Activated gamma-delta T cell (primary cell): Measurements from ENCODE around the gene FAM20C.
"Not testable (repeated sequence)": the region's sequence is repeated elsewhere in the genome, so short reads cannot be mapped to it uniquely, and the experiment has no call there.

Experiments used
- DNase-seq: peaks from one replicate; lab custom pipeline; 2025; lab: John Stamatoyannopoulos, UW

The FAM20C gene

GRCh38 chr7:174716-175115, 17.7 kb upstream of the FAM20C start:
- DNase-seq: no peak

GRCh38 chr7:175955-176354, 16.4 kb upstream of the FAM20C start:
- no peak for DNase-seq

- DNase-seq: no peak
These were observed 16.0 kb upstream of the FAM20C start for GRCh38 chr7:176381-176780.

GRCh38 chr7:176786-177459, 15.4 kb upstream of the FAM20C start:
- no peak for DNase-seq

- DNase-seq: no peak
These were observed 13.9 kb upstream of the FAM20C start for GRCh38 chr7:178444-178843.

- no peak for DNase-seq
These were observed 13.1 kb upstream of the FAM20C start for GRCh38 chr7:179209-179681.

- no peak for DNase-seq
These were observed 12.2 kb upstream of the FAM20C start for GRCh38 chr7:179948-180694.

GRCh38 chr7:181738-182137, 10.6 kb upstream of the FAM20C start:
- no peak for DNase-seq

GRCh38 chr7:182502-182901, 9.9 kb upstream of the FAM20C start:
- DNase-seq: not testable (repeated sequence)

GRCh38 chr7:183496-184292, 8.7 kb upstream of the FAM20C start:
- no peak for DNase-seq

- no peak for DNase-seq
These were observed 7.8 kb upstream of the FAM20C start for GRCh38 chr7:184294-185264.

GRCh38 chr7:186516-187113, 5.8 kb upstream of the FAM20C start:
- no peak for DNase-seq

- DNase-seq: no peak
These were observed 5.0 kb upstream of the FAM20C start for GRCh38 chr7:187227-187927.

- DNase-seq: no peak
These were observed 4.2 kb upstream of the FAM20C start for GRCh38 chr7:188174-188573.

- no peak for DNase-seq
These were observed 3.5 kb upstream of the FAM20C start for GRCh38 chr7:188727-189500.

- no peak for DNase-seq
These were observed 2.7 kb upstream of the FAM20C start for GRCh38 chr7:189719-190118.

GRCh38 chr7:190196-190595, 2.2 kb upstream of the FAM20C start:
- no peak for DNase-seq

GRCh38 chr7:191105-191980, 1.0 kb upstream of the FAM20C start:
- no peak for DNase-seq
